Stimulated activated naive CD4-positive, alpha-beta T cell (primary cell): ENCODE results near the gene CSDE1.

Experiments
- DNase-seq, 6 experiments: peaks; one replicate each; lab custom pipeline; 2025; lab: John Stamatoyannopoulos, UW

CSDE1 gene

DNA sequence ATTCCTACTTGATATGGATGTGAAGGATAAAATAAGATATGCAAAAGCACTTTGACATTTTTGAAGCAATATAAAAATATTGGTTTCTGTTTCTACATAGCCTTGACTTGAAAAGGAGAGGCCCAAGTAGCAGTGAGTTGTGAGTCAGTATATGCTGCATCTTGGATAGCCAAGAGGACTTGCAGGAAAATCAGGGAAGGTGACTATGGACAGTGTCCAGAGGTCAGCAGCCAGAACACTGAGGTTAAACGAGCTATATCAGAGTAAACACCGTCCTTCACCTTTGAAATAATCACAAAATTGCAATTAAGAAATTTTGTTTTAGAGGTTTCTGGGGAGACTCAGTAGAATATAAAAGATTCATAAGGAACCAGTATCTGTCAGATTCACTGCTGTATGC is 55.9 kb downstream of the CSDE1 start:
- DNase-seq: no peak

- DNase-seq: no peak
These were observed 57.7 kb downstream of the CSDE1 start for GRCh38 chr1:114700036-114700600.

- no peak for DNase-seq
These were observed 61.0 kb downstream of the CSDE1 start for GRCh38 chr1:114696810-114697209.

DNA sequence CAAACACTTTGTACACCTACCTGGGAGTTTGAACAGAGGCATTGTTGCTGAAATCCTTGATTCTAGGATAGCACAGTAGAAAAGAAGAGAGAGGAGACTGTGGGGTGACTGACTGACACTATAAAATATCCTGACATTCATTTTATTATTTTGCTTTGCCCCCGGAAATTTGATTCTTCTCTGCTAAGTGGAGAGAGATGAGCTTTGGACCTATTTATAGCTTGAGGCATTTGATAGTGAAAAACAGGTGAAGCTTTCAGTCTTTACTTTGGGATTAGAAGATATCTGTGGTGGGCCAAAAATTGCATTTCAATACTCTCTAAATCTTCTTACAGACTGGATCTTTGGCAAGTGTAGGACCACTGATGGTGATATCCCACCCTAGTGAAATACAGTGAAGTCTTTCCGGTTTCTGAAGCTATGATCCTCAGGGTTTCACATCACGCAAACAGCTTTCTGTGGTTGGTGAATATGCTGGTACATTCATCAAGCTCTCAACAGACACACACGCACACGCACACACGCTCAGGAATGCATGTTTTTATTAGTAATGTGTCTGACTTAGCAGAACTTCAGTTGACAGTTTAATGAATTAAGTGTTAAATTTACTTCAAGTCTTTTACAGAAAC is 62.2 kb downstream of the CSDE1 start, which contains the start of gene AMPD1:
TSS of gene AMPD1 (minus strand) at position 117 of the 629 bp plus-strand sequence. CDS start at position 42, 75 bp downstream.
- no peak for DNase-seq

DNA sequence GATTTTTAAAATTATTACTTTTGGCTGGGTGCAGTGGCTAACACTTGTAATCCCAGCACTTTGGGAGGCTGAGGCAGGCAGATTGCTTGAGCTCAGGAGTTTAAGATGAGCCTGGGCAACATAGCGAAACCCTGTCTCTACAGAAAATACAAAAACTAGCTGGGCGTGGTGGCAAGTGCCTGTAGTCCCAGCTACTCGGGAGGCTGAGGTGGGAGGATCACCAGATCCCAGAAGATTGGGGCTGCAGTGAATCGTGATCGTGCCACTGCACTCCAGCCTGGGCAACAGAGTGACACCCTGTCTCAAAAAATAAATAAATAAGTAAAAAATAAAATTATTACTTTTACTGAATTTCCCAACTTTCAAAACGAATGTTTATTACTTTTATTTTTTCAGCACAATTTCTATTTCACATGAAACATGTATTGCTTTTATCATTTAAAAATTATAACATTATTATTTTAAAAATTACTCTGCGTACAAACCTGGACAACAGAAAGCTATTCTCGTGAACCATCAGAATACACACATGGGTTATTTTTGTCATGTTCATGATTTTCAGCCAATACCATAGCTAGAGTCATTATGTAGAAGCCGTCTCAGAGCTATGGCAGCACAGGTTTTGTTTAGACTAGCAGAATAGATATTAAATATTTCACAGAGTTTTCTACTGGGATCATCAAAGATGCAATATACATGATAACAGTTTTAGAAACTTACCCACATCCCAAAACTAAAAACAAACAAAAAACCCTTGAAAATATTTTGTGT is 63.1 kb downstream of the CSDE1 start:
- DNase-seq: no peak

GRCh38 chr1:114692947-114693346 is 64.8 kb downstream of the CSDE1 start:
- DNase-seq: no peak

DNA sequence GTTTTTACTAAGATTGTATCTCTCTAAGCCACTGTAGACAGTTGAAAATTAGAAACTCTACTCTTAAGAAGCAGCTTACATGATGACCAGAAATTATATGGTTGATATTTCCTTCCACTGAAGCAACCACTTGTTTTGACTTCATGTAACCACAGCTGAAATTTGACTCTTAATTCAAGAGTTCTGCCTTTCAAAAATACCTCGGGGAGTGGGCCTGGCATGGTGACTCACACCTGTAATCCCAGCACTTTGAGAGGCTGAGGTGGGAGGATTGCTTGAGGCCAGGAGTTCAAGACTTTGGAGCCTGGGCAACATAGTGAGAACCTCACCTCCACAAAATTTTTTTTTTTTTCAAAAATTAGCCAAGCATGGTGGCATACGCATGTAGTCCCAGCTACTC is 66.7 kb downstream of the CSDE1 start:
- no peak for DNase-seq

DNA sequence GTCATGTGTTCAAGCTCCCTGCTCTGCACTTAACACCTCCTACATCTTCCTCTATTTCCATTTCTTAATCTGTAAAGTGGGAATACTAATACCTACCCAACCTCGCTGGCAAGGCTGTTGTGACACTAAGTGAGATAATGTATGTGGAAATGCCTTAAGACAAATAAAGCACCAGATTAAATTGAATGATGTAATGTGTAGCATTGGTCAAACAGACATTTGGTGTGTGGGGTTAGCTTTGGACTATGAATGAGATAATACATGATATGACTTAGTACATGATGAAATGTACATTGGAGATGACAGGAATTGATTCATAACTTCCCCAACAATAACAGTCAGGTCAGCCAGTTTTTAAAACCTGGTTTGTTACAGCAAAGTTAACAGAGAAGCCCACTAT is 67.6 kb downstream of the CSDE1 start:
- no peak for DNase-seq

- no peak for DNase-seq
These were observed 69.3 kb downstream of the CSDE1 start for GRCh38 chr1:114688526-114688925.

GRCh38 chr1:114685851-114686250 is 71.9 kb downstream of the CSDE1 start:
- DNase-seq: no peak

- no peak for DNase-seq
These were observed 80.1 kb downstream of the CSDE1 start for GRCh38 chr1:114677691-114678090.

- no peak for DNase-seq
These were observed 81.7 kb downstream of the CSDE1 start for GRCh38 chr1:114676115-114676514.

DNA sequence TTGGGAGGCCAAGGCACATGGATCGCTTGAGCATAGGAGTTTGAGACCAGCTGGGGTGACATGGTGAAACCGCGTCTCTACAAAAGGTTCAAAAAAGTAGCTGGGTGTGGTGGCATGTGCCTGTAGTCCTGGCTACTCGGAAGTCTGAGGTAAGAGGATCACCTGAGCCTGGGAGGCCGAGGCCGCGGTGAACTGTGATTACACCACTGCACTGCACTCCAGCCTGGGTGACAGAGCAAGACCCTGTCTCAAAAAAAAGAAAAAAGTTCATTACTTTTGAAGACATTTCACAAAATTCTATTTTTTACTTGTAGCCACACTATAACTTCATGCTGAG is 85.9 kb downstream of the CSDE1 start:
- no peak for DNase-seq

DNA sequence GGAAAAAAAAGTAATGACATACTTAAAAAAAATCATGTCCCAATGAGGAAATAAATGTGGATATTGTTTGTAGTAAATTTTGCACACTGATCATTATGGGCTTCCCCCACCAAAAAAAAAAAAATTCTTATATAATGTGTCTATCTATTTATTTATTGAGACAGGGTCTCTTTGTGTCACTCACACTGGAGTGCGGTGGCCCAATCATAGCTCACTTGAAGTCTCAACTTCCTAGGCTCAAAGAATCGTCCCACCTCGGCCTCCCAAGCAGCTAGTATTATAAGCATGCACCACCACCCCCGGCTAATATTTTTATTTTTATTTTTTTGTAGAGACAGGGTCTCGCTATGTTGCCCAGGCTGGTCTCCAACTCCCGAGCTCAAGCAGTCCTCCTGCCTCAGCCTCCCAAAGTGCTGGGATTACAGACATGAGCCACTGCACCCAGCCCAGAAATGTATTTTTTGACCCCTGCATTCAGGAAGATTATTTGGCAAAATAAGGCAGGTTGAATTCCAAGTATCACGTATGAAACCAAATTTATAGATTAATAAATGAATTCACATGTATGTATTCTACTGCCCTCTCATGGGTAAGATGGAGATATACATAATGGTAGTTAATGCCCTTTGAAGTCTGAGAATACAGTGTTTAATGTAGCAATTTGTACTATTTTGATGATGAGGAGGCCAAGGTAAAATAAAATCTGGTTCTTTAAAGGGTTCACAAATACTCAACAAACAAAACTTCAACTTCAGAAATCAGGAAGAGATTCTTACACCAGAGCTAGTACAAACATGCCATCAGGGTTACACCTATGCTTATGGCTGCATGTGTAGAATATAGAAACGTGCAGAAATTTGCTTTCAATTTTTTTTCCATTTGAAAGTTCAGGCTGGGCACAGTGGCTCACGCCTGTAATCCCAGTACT is 86.5 kb downstream of the CSDE1 start:
- peak in 2 of 6 experiments; percentile 1 to 16 for DNase-seq

GRCh38 chr1:114670083-114671010 is 87.4 kb downstream of the CSDE1 start:
- DNase-seq: peak; percentile 66 to 88 (median 84)

DNA sequence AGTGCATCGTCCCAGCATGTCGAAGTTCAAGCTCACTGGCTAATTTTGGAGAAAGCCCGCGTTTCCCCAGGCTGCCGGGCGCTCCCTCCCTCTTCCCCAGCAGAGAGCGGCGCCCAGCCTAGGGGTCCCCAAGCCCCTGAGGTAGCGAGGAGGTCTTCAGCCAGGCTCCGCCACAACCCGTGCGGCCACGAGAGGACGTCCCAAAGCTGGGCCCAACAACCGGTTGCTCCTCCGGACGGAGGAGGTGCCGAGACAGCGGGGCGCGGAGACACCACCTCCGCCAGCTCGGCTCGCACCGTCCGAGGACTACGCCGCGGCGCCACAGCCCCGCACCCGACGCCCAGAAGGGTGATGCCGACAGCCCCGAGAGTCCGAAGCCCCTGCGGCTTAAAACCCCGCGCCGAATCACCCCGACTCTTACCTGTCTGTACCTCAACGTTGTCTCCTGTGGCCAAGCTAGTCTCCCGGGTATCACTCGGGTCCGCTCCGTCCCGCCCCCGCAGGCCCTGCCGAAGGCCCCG is 88.2 kb downstream of the CSDE1 start, which contains the start of gene DENND2C:
TSS of gene DENND2C (minus strand) at position 488 of the 521 bp plus-strand sequence. CDS start 44,065 bp downstream, outside the sequence.
- DNase-seq: no peak

DNA sequence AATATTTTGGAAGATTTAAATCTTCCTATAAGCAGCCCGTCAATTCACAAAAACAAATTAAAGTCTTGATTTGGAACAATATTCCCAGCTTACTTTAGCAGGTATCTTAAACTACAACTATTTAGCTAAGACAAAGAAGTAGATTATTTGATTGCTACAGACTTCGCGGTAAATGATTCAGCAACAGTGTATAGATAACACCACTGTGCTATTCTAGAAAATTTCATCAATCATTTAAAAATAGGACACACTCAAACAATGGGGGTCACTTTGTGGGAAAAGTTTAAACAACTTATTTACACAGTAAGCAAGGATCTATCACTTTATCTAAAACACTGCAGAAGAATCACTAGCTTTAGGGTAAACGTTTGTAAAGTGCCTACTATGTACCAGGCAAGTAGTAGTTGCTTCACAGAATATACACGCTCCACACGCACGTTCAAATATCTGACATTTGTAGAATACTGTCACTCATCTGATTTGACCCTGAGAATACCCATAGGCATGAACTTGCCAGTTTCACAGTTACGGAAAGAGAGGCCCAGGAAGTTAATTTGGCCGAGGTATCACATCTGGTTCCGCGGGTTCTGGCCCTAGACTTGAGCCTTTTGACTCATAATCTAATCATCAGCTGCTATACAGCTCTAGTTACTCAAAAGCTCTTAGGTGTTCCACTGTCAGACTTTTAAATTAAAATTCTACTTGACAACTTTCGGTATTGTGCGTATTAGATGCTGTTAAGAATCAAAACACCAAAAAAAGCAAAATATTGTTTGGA is 88.8 kb downstream of the CSDE1 start:
- peak in 1 of 6 experiments; percentile 20 for DNase-seq

DNA sequence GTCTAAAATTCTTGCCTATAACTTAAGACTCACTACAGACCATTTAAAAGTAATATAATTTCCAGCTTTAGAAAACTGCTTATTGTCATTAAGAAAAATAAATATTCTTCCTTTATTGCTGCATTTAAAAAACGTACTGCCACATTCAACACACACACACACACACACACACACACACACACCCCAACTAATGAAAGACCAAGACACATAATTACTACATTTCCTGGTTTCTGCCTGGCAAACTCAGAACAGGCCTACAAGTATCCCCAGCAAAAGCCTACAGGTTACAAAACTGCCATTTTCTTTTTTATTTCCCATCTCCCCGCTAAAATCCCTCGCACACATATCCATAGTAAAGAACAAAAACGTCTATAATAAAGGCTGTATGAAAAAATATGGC is 89.4 kb downstream of the CSDE1 start:
- no peak for DNase-seq

DNA sequence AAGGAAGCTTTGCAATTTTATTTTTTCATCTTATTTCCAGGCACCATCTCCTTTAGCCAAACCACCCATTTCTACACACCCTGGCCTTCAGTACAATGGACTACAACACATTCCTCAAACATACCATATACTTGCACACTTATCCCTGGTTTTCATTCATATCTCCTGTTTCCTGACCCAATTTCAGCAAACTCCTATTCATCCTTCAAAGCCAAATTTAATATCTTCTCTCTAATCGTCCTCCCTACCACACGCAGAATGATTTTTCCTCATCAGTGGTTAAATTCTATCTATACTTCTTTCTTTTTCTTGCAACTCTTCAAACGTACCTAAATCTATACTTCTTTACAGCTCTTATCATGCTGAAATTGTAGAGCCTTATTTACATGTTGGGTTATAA is 90.8 kb downstream of the CSDE1 start:
- no peak for DNase-seq
